GM20431 (cell line): ENCODE data around the gene SVOPL.

Experiments
- in situ Hi-C: fragments of 300-500 bp; cut with MseI, MboI; formaldehyde crosslinking; loops from one replicate; pipeline ENCODE4 v1.15.0; 2020; ENCODE audit warnings: low sequenced_read_pairs; ENCODE audit not compliant: unreplicated experiment

The SVOPL gene

GRCh38 chr7:138663725-138664710, 37.1 kb downstream of the SVOPL start:
- in situ Hi-C loops: no loop called here

DNA sequence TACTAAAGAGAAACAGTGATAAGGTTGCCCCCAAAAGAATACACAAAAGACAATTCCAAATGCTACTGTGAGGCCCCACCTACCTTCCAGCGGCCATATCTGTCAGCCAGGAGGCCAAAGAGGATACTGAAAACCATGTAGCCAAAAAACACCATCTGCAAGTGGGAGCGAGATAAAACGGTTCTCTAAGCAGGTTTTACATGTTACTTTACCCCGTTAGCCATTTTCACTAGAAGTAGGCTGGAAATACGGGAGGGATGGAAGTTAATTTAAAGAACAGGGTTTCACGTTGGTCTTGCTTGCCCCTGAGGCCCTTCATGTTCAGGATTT, 38.2 kb downstream of the SVOPL start:
- in situ Hi-C loops: no loop called here

- in situ Hi-C loops: no loop called here
These were observed 38.8 kb downstream of the SVOPL start for GRCh38 chr7:138662076-138662990.

GRCh38 chr7:138661069-138661635, 40.0 kb downstream of the SVOPL start:
- in situ Hi-C loops: no loop called here

GRCh38 chr7:138658889-138659288, 42.3 kb downstream of the SVOPL start:
- in situ Hi-C loops: no loop called here

DNA sequence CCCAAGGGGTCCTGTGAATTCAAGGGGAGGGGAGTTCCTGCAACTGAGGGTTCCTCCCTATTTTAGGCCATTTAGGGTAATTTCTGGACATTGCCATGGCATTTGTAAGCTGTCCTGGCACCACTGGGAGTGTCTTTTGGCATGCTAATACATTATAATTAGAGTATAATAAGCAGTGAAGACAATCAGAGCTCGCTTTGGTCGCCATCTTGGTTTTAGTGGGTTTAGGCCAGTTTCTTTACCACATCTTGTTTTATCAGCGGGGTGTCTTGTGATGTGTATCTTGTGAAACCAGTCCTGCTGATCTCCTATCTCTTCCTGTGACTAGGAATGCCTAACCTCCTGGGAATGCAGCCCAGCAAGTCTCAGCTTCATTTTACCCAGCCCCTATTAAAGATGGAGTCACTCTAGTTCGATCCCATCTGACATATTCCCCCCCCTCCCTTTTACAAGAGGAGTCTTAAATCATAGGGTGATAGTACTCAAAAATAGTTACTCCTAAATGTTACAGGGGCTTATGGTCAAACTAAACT, 43.2 kb downstream of the SVOPL start:
- in situ Hi-C loops: no loop called here

- in situ Hi-C loops: no loop called here
These were observed 44.2 kb downstream of the SVOPL start for GRCh38 chr7:138656952-138657351.

- in situ Hi-C loops: no loop called here
These were observed 46.5 kb downstream of the SVOPL start for GRCh38 chr7:138654616-138655015.

- in situ Hi-C loops: no loop called here
These were observed 51.7 kb downstream of the SVOPL start for GRCh38 chr7:138649506-138649905.

DNA sequence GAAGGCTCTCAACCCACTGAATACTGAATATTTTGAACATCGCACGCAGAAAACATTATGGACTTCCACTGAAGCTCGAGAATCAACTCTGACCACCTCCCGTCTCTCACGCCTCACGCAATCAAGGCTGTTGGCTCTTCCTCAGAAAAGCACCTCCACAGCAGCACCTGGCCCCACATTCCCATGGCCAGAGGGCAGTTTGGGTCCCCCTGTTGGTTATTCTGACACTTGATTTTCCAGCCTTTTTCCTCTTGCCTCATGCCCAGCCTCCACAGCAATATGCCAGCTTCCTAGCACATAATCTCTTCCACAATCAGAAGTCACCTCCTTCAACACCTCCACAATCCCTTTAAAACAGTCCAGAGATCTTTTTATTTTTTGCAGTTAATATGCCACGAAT, 55.9 kb downstream of the SVOPL start:
- in situ Hi-C loops: no loop called here

DNA sequence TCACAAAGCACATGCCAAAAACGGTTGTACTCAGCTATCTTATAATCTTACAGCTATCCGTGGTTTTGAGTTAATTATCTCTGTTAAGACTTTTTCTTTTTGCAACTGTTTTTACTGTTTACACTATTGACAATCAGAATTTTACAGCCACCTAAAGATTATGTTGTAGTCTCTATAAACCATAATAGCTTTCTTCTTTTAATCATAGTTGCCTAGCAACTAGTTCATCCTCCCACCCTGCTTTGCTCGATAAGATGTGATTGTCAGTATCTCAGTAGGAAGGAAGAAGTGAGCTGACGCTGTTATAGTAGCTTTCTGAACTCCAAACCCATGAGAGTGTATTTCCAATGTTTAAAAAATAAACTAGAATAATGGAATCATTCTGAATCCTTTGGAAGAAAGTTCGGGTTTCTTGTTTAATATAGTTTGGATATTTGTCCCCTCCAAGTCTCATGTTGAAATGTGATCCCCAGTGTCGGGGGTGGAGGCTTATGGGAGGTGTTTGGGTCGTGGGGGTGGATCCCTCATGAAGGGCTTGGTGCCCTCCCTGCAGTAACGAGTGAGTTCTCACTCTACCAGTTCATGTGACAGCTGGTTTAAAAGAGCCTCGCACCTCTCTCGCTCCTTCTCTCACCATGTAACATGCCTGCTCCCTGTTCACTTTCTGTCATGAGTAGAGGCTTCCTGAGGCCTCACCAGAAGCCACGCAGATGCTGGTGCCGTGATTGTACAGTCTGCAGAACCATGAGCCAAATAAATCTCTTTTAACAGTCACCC, 68.1 kb downstream of the SVOPL start:
- in situ Hi-C loops: no loop called here

- in situ Hi-C loops: no loop called here
These were observed 68.8 kb downstream of the SVOPL start for GRCh38 chr7:138632384-138632783.

GRCh38 chr7:138630059-138630610, 71.0 kb downstream of the SVOPL start:
- in situ Hi-C loops: no loop called here

DNA sequence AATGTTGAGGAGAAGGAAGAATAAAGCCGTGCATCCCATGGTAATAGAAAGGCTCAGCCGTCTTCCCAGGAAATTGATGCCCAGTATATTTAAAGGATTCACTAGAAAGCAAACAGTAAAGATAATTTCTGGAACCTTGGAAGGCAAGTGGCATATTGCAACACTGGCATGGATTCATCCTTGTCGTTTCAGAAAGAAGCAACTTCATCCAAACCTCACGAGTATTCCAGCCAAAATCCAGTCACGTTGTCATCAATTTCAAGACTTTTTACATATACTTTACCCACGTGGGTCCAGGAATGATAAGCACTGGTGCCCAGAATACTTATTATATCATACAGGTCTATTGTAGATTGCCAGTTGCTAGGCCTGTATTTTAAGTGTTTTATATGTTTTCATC, 73.8 kb downstream of the SVOPL start:
- in situ Hi-C loops: no loop called here

GRCh38 chr7:138626846-138627245, 74.3 kb downstream of the SVOPL start:
- in situ Hi-C loops: no loop called here

- in situ Hi-C loops: no loop called here
These were observed 75.3 kb downstream of the SVOPL start for GRCh38 chr7:138625849-138626230.

DNA sequence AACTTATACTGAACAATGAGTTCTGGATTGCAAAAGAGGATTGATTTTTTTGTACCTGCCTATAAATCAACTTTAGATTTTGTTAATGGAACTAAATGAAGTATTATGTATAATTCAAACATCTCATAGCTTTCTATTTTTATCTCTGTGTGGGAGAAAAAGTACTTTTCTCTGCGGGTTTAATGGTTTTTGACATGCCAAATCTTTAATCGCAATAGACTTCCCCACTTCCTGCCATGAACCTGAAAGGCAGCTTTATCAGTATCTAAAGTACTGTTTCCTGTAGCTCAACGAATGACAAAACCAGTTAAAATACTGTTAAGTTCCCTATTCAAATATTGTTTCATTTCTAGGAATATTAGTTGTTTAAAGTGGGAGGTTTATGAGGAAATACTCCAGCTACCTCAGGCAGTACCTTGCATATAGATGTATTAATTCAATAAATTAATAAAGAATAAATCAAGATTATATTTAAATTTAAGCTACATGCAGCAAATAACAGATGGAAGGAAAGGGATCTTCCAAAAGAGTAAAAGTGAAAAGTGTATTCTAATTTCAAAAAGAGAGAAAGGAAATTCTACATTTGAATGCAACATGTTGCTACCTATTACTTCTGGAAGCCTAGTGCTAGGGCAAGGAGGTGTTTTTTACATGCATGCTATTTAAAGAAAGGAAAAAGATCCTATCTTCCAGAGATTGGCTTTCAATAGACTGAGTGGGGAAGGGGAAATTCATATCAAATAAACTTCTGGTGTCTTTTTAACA, 75.9 kb downstream of the SVOPL start:
- in situ Hi-C loops: no loop called here

DNA sequence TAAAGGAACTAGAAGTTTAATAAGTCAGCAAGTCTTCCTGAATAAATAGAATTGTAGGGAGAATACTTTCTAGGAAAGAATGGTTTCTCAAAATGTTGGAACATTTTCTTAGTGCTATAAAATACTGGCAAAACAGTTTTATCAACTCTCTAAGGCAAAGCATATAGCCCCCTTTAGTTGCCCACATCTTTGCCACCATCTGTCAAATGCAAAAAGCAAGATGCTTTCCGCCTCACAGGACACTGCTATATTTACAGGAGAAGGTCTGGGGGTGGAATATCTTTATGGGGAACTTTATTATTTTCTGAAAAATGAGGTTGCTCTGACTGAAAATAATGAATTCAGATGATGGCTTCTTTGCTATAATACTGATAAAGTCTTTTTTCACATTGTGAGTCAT, 78.3 kb downstream of the SVOPL start:
- in situ Hi-C loops: no loop called here

GRCh38 chr7:138618933-138619332, 82.2 kb downstream of the SVOPL start:
- in situ Hi-C loops: no loop called here
